Adrenal gland (tissue), 5 donors: ENCODE results near the gene RNASE12.

Experiments used
- CTCF ChIP-seq, 6 experiments: fragments of 450-650 bp in 4 of 6; fragments of 200-600 bp in 2 of 6; sonication (generic) in 1 of 6; IDR thresholded peaks; 1 replicate in 5 of 6; 2 replicates in 1 of 6; pipeline versions ENCODE4 v1.5.1 to v1.8.0; 2016 to 2021; ENCODE audit warnings: antibody characterized with exemption in 6 of 6, mild to moderate bottlenecking in 2 of 6, moderate library complexity in 1 of 6
- POLR2A ChIP-seq, 2 donors: fragments of 450-650 bp; IDR thresholded peaks; one replicate each; pipeline ENCODE4 v1.6.1; 2017; ENCODE audit warnings: antibody characterized with exemption in 2 of 2, mild to moderate bottlenecking in 2 of 2, moderate library complexity in 1 of 2
- donor health status: DM: no; HTN: no; CAD: no.

DNA sequence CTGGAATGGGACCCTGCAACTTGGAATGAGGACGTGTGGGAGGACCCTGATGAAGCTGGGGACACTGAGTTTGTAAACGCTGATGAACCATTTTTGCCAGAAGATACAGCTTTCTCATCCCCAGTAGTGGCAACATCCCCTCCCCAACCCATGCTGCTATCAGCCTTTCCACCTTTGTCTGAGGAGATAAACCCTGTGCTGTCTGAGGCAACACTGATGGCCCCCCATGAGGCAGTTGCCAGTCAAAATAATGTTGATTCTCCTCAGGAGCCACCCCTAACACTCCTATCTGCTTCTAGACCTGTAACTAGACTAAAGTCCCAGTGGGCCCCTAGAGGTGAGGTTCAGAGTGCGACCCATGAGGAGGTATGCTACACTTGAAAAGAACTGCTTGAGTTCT, 22.8 kb downstream of the RNASE12 start:
- TF ChIP-seq CTCF (IDR thresholded peaks at IDR 0.05) (no peak), POLR2A (IDR thresholded peaks at IDR 0.05) (no peak)
